ENCODE data around the gene WDR4. TPM values are rescaled to one million over a fixed set of nuclear protein-coding genes. Genes with fewer than 3 reads are reported as not detected.

WDR4 gene
- total and polyA plus RNA-seq, 9 of the 15 experiments (the other 6 are each of a cell fraction or from before 2014, with no cell fraction given), result 5.4 to 95.4 (median 32.1) TPM

GRCh38 chr21:42850866-42851391 is 28.4 kb downstream of the WDR4 start (continued):
- no peak for TF ChIP-seq HES1 (IDR thresholded peaks at IDR 0.05; ENCODE audit: low read depth)

GRCh38 chr21:42850463-42850862 is 28.9 kb downstream of the WDR4 start:
- Histone ChIP-seq H3K36me3 (ENCODE audit: control insufficient read depth, insufficient read depth, low read length) (peaks cover 98% of the 10 kb centered on the region), H3K4me1 (replicated peaks in 1 of 2; ENCODE audit: control insufficient read depth in 2 of 2, insufficient read depth in 2 of 2, low read length in 2 of 2) (peaks cover 0 to 25% of the 10 kb centered on the region in 2 experiments; a peak in 1 of 5 replicates), H3K27me3 (ENCODE audit: control insufficient read depth in 2 of 2, insufficient read depth in 2 of 2, low read length in 2 of 2) (no peaks in the 10 kb centered on the region), H3K9ac (ENCODE audit: insufficient read depth in 1 of 2, low read depth in 2 of 2, low read length in 2 of 2) (no peak overlapping the region), H3K79me2 (ENCODE audit: control insufficient read depth, insufficient read depth, low read length) (peaks cover 53% of the 10 kb centered on the region), H3K9me1 (ENCODE audit: control insufficient read depth, insufficient read depth, low read length) (peaks cover 3% of the 10 kb centered on the region), H3K27ac (ENCODE audit: extremely low read depth, low read depth, low read length) (no peak overlapping the region), H3K9me3 (replicated peaks; ENCODE audit: control insufficient read depth, insufficient read depth, low read depth, low read length) (no peaks in the 10 kb centered on the region), H3K4me3 (no peak overlapping the region), H2AFZ (ENCODE audit: low read depth, low read length) (no peak overlapping the region), H3K4me2 (ENCODE audit: insufficient read depth, low read length) (no peak overlapping the region), H4K20me1 (replicated peaks; ENCODE audit: control insufficient read depth, insufficient read depth, low read length) (peaks cover 2% of the 10 kb centered on the region; the same call in 1 of the 2 replicates)
- no peak; the same call in 2 of the 3 replicates for ATAC-seq
- 96% methylated on average over 10 of the region's 10 CpGs for WGBS (ENCODE audit: insufficient coverage, low coverage, missing lambda C conversion rate)
- in situ Hi-C loops (cut with MboI) (no loop called here), intact Hi-C loops (cut with micrococcal nuclease) (no loop called here)
- CTCF ChIA-PET (ENCODE audit: low intra/inter-chr PET ratio), result no interaction called here
- no TSS peak for BruUV-seq (replicated peaks)
- TF ChIP-seq FIP1L1 (IDR thresholded peaks at IDR 0.05; ENCODE audit: low read depth, low read length, poor library complexity, severe bottlenecking), result peak; percentile 17
- no peak for TF ChIP-seq NBN (IDR thresholded peaks at IDR 0.05; ENCODE audit: low read depth)
- TF ChIP-seq POLR2A (conservative IDR thresholded peaks at IDR 0.05), result peak; percentile 51; the same call in 1 of the 2 replicates
- no peak for TF ChIP-seq KAT8 (IDR thresholded peaks at IDR 0.05; ENCODE audit: low read depth)
- no peak for TF ChIP-seq E2F5 (CRISPR knock-in tag; IDR thresholded peaks at IDR 0.05)
- TF ChIP-seq ZNF41 (CRISPR knock-in tag; conservative IDR thresholded peaks at IDR 0.05), result no peak
- no peak for TF ChIP-seq ZNF217 (CRISPR knock-in tag; IDR thresholded peaks at IDR 0.05)
- no peak for TF ChIP-seq PBX2 (CRISPR knock-in tag; IDR thresholded peaks at IDR 0.05; ENCODE audit: low read depth)
- TF ChIP-seq PBX2 (tag; conservative IDR thresholded peaks at IDR 0.05; ENCODE audit: low read depth), result no peak
- peak; percentile 55; the same call in 1 of the 2 replicates for TF ChIP-seq POLR2G (IDR thresholded peaks at IDR 0.05; ENCODE audit: low read depth, low read length)
- no peak for TF ChIP-seq MNT (conservative IDR thresholded peaks at IDR 0.05)
- no peak for TF ChIP-seq GATA2 (CRISPR knock-in tag; IDR thresholded peaks at IDR 0.05)
- DNase-seq (ENCODE audit: extremely low read depth in 1 of 4, low spot score in 3 of 4), result no peak
- POLR2A ChIA-PET, result no interaction called here
- no peak for FAIRE-seq
